Right lobe of liver (tissue), 6 donors: Measurements from ENCODE around the gene RIMBP2. TPM values are rescaled to one million over a fixed set of nuclear protein-coding genes. Genes with fewer than 3 reads are reported as not detected.

Experiments
- ATAC-seq, 4 donors: fragments of 200-7000 bp; cut with Tn5 transposase; one replicate each; pipeline ENCODE4 v1.9.1; 2020; ENCODE audit warnings: mild to moderate bottlenecking in 4 of 4, moderate library complexity in 4 of 4
- DNase-seq, 3 donors: peaks; one replicate each; pipeline ENCODE4 v3.0.0-alpha.2; 2020
- H3K27ac ChIP-seq, 3 donors: fragments of 200-600 bp; one replicate each; pipeline ENCODE4 v1.8.0; 2022
- H3K27me3 ChIP-seq, 2 donors: fragments of 200-600 bp; one replicate each; pipeline ENCODE4 v1.8.0; 2022
- H3K36me3 ChIP-seq, 4 donors: fragments of 200-600 bp; sonication (generic) in 1 of 4; one replicate each; pipeline versions ENCODE4 v1.5.1 to v1.8.0; 2017 to 2022; ENCODE audit warnings: control low read depth in 1 of 4
- H3K4me1 ChIP-seq, 4 donors: fragments of 200-600 bp; sonication (generic) in 1 of 4; one replicate each; pipeline versions ENCODE4 v1.5.1 to v1.8.0; 2017 to 2022; ENCODE audit warnings: control low read depth in 1 of 4
- H3K4me3 ChIP-seq, 3 donors: fragments of 200-600 bp; one replicate each; pipeline ENCODE4 v1.8.0; 2022
- H3K9me3 ChIP-seq, 4 donors: fragments of 200-600 bp; sonication (generic) in 1 of 4; one replicate each; pipeline versions ENCODE4 v1.5.1 to v1.8.0; 2017 to 2022; ENCODE audit warnings: control low read depth in 1 of 4
- CTCF ChIP-seq, 4 donors: fragments of 200-600 bp in 3 of 4; fragments of 450-650 bp in 1 of 4; IDR thresholded peaks; one replicate each; pipeline versions ENCODE4 v1.5.1 to v1.8.0; 2016 to 2022; ENCODE audit warnings: antibody characterized with exemption in 4 of 4, mild to moderate bottlenecking in 2 of 4
- POLR2A ChIP-seq: fragments of 450-650 bp; IDR thresholded peaks from one replicate; pipeline ENCODE4 v1.6.1; 2017; ENCODE audit warnings: antibody characterized with exemption, mild to moderate bottlenecking
- WGBS: methylation state at CpG from one replicate; pipeline ENCODE4 v1.1.6; 2018; ENCODE audit warnings: low coverage, low lambda C conversion rate; ENCODE audit not compliant: insufficient coverage; ENCODE audit errors: missing lambda C conversion rate; 5-methylcytosine and 5-hydroxymethylcytosine counted together
- intact Hi-C, 2 donors: fragments of 100-400 bp; cut with DNase I; formaldehyde crosslinking; loops; one replicate each; pipeline versions ENCODE4 v1.11.2 to v1.14.1; 2022
- total RNA-seq, 6 experiments: library from RNA; depleted of rRNA in 2 of 6; stranded (reverse); fragments of >200 nt in 2 of 6; fragmentation: NEBNext Ultra II Directional in 3 of 6; extraction: Animal tissue kit (Norgen Biotek cat#: 25700) in 3 of 6; gene quantifications; one replicate each; pipeline versions ENCODE4 v1.1.0 to v1.2.4, GENCODE V29; 2016 to 2023
- donor health status: DM: no; HTN: yes; CAD: no.
- donor health status: DM: no; HTN: no; CAD: no.
- donor health status: DM: no; HTN: no; CAD: no.
- donor health status: DM: no; HTN: yes; CAD: no.
- donor health status: DM: no; HTN: yes; CAD: no.

The RIMBP2 gene
- total RNA-seq, 6 experiments from 2014 or later = 0.04 to 0.19 TPM; not detected in 4

GRCh38 chr12:130461839-130462557 is 254.1 kb downstream of the RIMBP2 start:
- Histone ChIP-seq H3K4me1 (no peaks in the 10 kb centered on the region), H3K27me3 (no peaks in the 10 kb centered on the region), H3K27ac (no peak overlapping the region), H3K4me3 (no peak overlapping the region), H3K36me3 (no peaks in the 10 kb centered on the region), H3K9me3 (no peaks in the 10 kb centered on the region)
- intact Hi-C loops = no loop called here
- ATAC-seq = no peak
- no CpG with 5 or more reads among the region's 22 CpGs for WGBS
- TF ChIP-seq CTCF (IDR thresholded peaks at IDR 0.05) = no peak
- no peak for TF ChIP-seq POLR2A
- no peak for DNase-seq

- TF ChIP-seq POLR2A (no peak), CTCF (IDR thresholded peaks at IDR 0.05) (no peak)
- no peak for DNase-seq
- H3K4me1 ChIP-seq = no peaks in the 10 kb centered on the region
- no peak for ATAC-seq
- no peak overlapping the region for H3K4me3 ChIP-seq
- H3K36me3 ChIP-seq = no peaks in the 10 kb centered on the region
- intact Hi-C loops = no loop called here
- H3K27me3 ChIP-seq = no peaks in the 10 kb centered on the region
- WGBS = no CpG with 5 or more reads among the region's 7 CpGs
- no peak overlapping the region for H3K27ac ChIP-seq
- no peaks in the 10 kb centered on the region for H3K9me3 ChIP-seq
These were observed 254.7 kb downstream of the RIMBP2 start for GRCh38 chr12:130461447-130461815.

- WGBS = 70% methylated on average over 4 of the region's 28 CpGs
- DNase-seq (peak in 1 of 3 donors; percentile 45), ATAC-seq (no peak)
- H3K4me3 ChIP-seq = no peak overlapping the region
- H3K9me3 ChIP-seq = no peaks in the 10 kb centered on the region
- H3K4me1 ChIP-seq = no peaks in the 10 kb centered on the region
- H3K36me3 ChIP-seq = no peaks in the 10 kb centered on the region
- TF ChIP-seq POLR2A (no peak), CTCF (IDR thresholded peaks at IDR 0.05) (no peak)
- H3K27ac ChIP-seq = no peak overlapping the region
- no peaks in the 10 kb centered on the region for H3K27me3 ChIP-seq
- intact Hi-C loops = no loop called here
These were observed 255.3 kb downstream of the RIMBP2 start for GRCh38 chr12:130460611-130461446.

GRCh38 chr12:130459916-130460315 is 256.2 kb downstream of the RIMBP2 start:
- intact Hi-C loops = no loop called here
- ATAC-seq = no peak
- no peak overlapping the region for H3K4me3 ChIP-seq
- peak in 1 of 3 donors; percentile 27 for DNase-seq
- TF ChIP-seq POLR2A (no peak), CTCF (IDR thresholded peaks at IDR 0.05) (no peak)
- H3K27ac ChIP-seq = no peak overlapping the region
- H3K9me3 ChIP-seq = no peaks in the 10 kb centered on the region
- no peaks in the 10 kb centered on the region for H3K4me1 ChIP-seq
- no peaks in the 10 kb centered on the region for H3K27me3 ChIP-seq
- H3K36me3 ChIP-seq = no peaks in the 10 kb centered on the region
- WGBS = no CpG with 5 or more reads among the region's 11 CpGs
